HL-60 (cell line): ENCODE data around the gene KRT15.

Source experiments
- DNase-seq, 2 experiments: peaks; one replicate each; pipeline ENCODE4 v3.0.0-alpha.2; 2010 to 2020; ENCODE audit warnings: low read depth in 1 of 2, low spot score in 1 of 2
- H3K27ac ChIP-seq: fragments of 250-450 bp; sonication (Bioruptor Pico); replicated peaks from 2 replicates; pipeline ENCODE4 v1.5.1; 2020; ENCODE audit warnings: mild to moderate bottlenecking, moderate library complexity
- H3K27me3 ChIP-seq: fragments of 250-450 bp; sonication (Bioruptor Pico); 2 replicates; pipeline ENCODE4 v1.5.1; 2021; ENCODE audit warnings: mild to moderate bottlenecking, moderate library complexity; ENCODE audit not compliant: insufficient read depth, poor library complexity, severe bottlenecking
- H3K4me3 ChIP-seq: replicated peaks from 2 replicates; pipeline ENCODE4 v1.5.1; 2011; ENCODE audit warnings: mild to moderate bottlenecking, control low read depth, low read length; ENCODE audit not compliant: insufficient read depth
- CTCF ChIP-seq: IDR thresholded peaks from one replicate; pipeline ENCODE4 v1.5.1; 2011; ENCODE audit warnings: low read length, control low read depth, inconsistent platforms; ENCODE audit not compliant: insufficient read depth
- GABPA ChIP-seq: IDR thresholded peaks from 2 replicates; pipeline ENCODE4 v1.6.1; 2012; ENCODE audit warnings: low read depth
- POLR2AphosphoS5 ChIP-seq: IDR thresholded peaks from 2 replicates; pipeline ENCODE4 v1.6.1; 2012; ENCODE audit warnings: low read depth
- SPI1 ChIP-seq: IDR thresholded peaks from 2 replicates; pipeline ENCODE4 v1.6.1; 2012; ENCODE audit warnings: low read depth, mild to moderate bottlenecking, borderline replicate concordance
- TF ChIP-seq, protein P1 (sequence below): IDR thresholded peaks from 2 replicates; pipeline ENCODE4 v1.6.1; 2012; ENCODE audit warnings: low read depth; ENCODE audit not compliant: insufficient replicate concordance

Gene KRT15

DNA sequence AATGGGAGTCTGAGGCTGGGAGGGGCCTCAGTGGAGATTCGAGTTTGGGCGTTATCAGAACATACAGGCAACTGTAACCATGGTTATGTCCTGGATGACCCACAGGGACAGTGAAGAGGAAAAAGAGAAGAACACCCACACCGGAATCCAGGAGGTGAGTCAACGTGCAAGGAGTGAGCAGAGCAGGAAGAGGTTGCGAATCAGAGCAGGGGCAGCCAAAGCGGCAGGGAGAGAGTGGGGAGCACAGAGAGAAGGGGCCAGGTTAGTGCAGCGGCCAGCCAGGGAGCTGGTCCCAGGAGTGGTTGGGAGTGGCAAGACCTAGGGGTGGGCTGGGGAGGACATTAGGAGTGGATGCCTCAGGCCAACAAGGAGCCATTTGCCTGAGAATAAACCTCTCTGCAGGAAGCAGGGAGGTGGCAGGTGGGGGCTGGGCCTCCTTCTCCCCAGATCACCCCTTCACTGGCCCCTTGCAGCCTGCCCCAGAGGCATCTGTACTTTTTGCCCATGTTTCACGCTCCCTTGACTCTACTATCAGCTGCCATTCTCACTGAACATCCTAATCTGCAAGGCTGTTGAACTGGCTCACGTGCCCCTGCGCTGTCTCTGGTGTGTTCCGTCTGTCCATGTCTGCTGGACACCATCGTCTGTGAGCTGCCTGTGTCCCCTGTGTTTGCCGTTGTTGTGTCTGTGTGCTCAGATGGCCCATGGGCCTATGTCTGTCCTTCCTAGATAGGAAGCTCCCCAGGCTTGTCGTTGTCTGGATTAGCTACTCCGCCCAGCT is 18.4 kb downstream of the KRT15 start:
- Histone ChIP-seq H3K27ac (no peak overlapping the region), H3K27me3 (no peaks in the 10 kb centered on the region), H3K4me3 (no peak overlapping the region)
- no peak for DNase-seq
- TF ChIP-seq GABPA = no peak
- TF ChIP-seq CTCF = no peak
- no peak for TF ChIP-seq SPI1
- TF ChIP-seq, protein P1, sequence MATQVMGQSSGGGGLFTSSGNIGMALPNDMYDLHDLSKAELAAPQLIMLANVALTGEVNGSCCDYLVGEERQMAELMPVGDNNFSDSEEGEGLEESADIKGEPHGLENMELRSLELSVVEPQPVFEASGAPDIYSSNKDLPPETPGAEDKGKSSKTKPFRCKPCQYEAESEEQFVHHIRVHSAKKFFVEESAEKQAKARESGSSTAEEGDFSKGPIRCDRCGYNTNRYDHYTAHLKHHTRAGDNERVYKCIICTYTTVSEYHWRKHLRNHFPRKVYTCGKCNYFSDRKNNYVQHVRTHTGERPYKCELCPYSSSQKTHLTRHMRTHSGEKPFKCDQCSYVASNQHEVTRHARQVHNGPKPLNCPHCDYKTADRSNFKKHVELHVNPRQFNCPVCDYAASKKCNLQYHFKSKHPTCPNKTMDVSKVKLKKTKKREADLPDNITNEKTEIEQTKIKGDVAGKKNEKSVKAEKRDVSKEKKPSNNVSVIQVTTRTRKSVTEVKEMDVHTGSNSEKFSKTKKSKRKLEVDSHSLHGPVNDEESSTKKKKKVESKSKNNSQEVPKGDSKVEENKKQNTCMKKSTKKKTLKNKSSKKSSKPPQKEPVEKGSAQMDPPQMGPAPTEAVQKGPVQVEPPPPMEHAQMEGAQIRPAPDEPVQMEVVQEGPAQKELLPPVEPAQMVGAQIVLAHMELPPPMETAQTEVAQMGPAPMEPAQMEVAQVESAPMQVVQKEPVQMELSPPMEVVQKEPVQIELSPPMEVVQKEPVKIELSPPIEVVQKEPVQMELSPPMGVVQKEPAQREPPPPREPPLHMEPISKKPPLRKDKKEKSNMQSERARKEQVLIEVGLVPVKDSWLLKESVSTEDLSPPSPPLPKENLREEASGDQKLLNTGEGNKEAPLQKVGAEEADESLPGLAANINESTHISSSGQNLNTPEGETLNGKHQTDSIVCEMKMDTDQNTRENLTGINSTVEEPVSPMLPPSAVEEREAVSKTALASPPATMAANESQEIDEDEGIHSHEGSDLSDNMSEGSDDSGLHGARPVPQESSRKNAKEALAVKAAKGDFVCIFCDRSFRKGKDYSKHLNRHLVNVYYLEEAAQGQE = no peak
- TF ChIP-seq POLR2AphosphoS5 = no peak

DNA sequence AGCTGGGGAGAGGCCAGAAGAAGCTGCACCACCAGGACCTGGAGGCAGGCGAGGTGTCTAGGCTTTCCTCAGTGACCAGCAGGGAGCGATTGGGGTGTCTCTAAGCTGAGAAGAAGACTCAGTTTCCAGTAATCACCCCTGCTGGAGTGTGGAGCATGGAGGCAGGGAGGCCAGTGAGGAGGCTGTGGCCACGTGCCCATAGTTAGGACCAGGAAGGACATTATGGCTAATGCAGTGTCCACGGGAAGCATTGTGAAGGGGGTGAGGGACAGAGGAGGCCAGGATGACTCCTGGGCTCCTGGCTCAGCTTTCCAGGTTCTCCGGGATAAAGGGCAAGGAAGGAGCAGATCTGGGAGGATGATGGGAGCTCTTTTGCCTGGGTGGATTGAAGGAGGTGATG is 19.0 kb downstream of the KRT15 start:
- Histone ChIP-seq H3K27me3 (no peaks in the 10 kb centered on the region), H3K27ac (no peak overlapping the region), H3K4me3 (no peak overlapping the region)
- DNase-seq = no peak
- TF ChIP-seq SPI1 = no peak
- TF ChIP-seq POLR2AphosphoS5 = no peak
- TF ChIP-seq, protein P1 = no peak

GRCh38 chr17:41498276-41498675 is 20.4 kb downstream of the KRT15 start:
- Histone ChIP-seq H3K27ac (peak overlapping the region; percentile 28), H3K27me3 (no peaks in the 10 kb centered on the region), H3K4me3 (no peak overlapping the region)
- DNase-seq = peak; percentile 61 to 66
- TF ChIP-seq CTCF (no peak), SPI1 (peak; percentile 81), GABPA (no peak), POLR2AphosphoS5 (no peak)
- TF ChIP-seq, protein P1 = no peak
